ENCODE measurements around the gene SPOUT1. TPM values are rescaled to one million over a fixed set of nuclear protein-coding genes. Genes with fewer than 3 reads are reported as not detected.

Gene SPOUT1
- total and polyA plus RNA-seq, 7 donors: 9.5 to 33.0 (median 18.3) TPM

DNA sequence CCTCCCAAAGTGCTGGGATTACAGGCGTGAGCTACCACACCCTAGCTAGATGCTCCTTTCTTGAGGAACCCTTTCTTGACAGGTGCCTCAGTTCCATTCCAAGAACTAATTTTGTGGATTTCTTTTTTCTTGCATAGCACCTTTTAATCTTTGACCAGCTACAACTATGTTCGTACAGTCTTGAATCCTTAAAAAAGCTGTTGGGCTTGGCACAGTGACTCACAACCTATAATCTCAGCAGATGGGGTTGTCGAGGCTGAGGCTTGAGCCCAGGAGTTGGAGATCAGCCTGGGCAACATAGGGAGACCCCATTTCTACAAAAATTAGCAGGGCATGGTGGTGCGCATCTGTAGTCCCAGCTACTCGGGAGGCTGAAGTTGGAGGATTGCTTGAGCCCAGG, 56.5 kb downstream of the SPOUT1 start:
- ATAC-seq: no peak
- intact Hi-C loops (cut with DNase I): loop anchor here in 1 of 2 donors (5.0 kb wide), 1 partner anchor 71 kb away; the partner anchor contains the start of gene PKN3
- Histone ChIP-seq H3K36me3 (ENCODE audit: insufficient read depth in 1 of 2, low read depth in 1 of 2) (peaks cover 0 to 5% of the 10 kb centered on the region in 2 donors), H3K27me3 (ENCODE audit: insufficient read depth in 3 of 3, low read length in 2 of 3) (no peaks in the 10 kb centered on the region), H3K4me3 (no peak overlapping the region), H3K27ac (peak overlapping the region; percentile 99), H3K4me1 (peaks cover 15% of the 10 kb centered on the region), H3K9me3 (peaks cover 6% of the 10 kb centered on the region)
- TF ChIP-seq, protein P1, sequence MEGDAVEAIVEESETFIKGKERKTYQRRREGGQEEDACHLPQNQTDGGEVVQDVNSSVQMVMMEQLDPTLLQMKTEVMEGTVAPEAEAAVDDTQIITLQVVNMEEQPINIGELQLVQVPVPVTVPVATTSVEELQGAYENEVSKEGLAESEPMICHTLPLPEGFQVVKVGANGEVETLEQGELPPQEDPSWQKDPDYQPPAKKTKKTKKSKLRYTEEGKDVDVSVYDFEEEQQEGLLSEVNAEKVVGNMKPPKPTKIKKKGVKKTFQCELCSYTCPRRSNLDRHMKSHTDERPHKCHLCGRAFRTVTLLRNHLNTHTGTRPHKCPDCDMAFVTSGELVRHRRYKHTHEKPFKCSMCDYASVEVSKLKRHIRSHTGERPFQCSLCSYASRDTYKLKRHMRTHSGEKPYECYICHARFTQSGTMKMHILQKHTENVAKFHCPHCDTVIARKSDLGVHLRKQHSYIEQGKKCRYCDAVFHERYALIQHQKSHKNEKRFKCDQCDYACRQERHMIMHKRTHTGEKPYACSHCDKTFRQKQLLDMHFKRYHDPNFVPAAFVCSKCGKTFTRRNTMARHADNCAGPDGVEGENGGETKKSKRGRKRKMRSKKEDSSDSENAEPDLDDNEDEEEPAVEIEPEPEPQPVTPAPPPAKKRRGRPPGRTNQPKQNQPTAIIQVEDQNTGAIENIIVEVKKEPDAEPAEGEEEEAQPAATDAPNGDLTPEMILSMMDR (IDR thresholded peaks at IDR 0.05): no peak
- no peak for DNase-seq
- WGBS, 3 donors: 86 to 94% (median 93%) methylated on average over 5 of the region's 5 CpGs

DNA sequence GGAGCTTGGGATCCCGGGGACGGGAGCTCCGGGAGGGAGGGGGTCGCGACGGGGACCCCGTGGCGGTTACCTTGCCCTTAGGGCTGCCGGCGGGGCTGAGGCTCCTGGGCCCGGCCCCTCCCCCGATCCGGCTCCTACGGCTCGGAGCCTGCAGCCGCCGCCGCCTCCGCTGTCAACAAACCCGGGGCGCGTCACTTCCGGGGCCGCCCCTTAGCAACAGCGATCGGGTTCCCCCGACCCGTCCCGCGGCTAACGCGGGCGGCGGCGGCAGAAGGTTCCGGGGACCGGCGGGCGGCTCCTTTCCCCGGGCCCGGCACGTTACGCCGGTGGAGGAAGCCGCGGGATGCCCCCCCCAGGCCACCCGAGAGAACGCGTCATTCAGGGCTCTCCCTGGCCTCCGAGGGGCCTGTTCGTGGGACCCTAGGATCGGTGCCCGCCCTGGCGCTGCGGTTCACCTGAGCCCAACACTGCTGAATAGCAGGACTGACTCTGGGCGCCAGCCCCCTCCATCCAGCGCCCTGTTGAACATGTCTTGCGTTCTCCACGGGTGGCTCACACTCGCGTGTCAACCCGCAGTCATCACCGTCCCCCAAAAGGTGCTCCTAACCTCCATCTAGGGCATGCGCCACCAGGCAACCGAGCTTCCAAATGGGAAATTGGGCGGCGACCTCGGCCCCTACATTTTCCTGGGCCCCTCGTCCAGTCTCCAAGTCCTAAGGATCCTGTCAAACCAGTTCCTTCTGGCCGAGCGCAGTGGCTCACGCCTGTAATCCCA, 57.7 kb downstream of the SPOUT1 start, which contains the start of gene ZER1:
Gene ZER1, minus strand, starts transcription at position 183 of the 775 bp plus-strand sequence. CDS start 16,362 bp downstream, outside the sequence.
- Histone ChIP-seq H3K9me3 (peaks cover 6% of the 10 kb centered on the region), H3K4me1 (peaks cover 15% of the 10 kb centered on the region), H3K27me3 (ENCODE audit: insufficient read depth in 3 of 3, low read length in 2 of 3) (no peaks in the 10 kb centered on the region), H3K4me3 (peak within 1 kb of the TSS; percentile 84), H3K27ac (peak within 1 kb of the TSS; percentile 99), H3K36me3 (ENCODE audit: insufficient read depth in 1 of 2, low read depth in 1 of 2) (peaks cover 0 to 14% of the 10 kb centered on the region in 2 donors)
- WGBS, 3 donors: 1% methylated on average over 61 to 72 of the region's 72 CpGs
- ATAC-seq: peak; percentile 97 to 99 (median 98)
- peak; percentile 95 to 97 for DNase-seq
- intact Hi-C loops (cut with DNase I): loop anchor here in 1 of 2 donors (2.0 to 5.0 kb wide), 2 partner anchors 15 to 70 kb away; partner anchors contain the start of genes PKN3 and TBC1D13
- TF ChIP-seq, protein P1 (IDR thresholded peaks at IDR 0.05): no peak

DNA sequence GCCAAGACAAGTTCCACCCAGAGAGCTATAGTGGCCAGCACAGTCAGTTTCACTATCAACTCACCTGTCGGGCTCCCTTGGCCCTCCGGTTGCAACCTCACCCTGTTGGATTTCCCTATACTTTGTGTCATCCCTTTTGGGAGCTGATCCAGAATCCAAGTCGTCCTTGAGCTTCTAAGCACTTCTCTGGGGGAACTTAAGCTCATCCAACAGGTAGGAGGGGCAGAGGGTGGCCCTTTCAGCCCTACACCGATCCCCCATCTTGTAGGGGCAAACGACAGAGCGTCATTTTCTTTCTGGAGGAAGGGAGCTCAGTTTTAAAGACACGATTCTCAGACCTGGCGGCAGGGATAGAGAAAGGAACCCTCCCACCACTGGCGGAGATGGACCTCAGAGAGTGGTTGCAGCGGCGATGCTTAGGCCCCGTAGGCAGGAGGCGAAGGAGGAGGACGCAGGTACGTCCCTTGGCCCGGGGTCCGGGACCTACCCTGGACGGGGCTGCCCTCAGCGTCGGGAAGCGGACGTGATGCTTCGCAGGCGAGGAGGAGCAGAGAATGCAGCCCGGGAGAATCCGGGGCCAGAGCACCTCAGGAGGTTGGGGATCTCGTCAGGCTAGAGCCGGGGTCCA, 58.4 kb downstream of the SPOUT1 start:
- Histone ChIP-seq H3K9me3 (peaks cover 6% of the 10 kb centered on the region), H3K27ac (peak overlapping the region; percentile 99), H3K27me3 (ENCODE audit: insufficient read depth in 3 of 3, low read length in 2 of 3) (no peaks in the 10 kb centered on the region), H3K36me3 (ENCODE audit: insufficient read depth in 1 of 2, low read depth in 1 of 2) (peaks cover 0 to 14% of the 10 kb centered on the region in 2 donors), H3K4me1 (peaks cover 15% of the 10 kb centered on the region), H3K4me3 (peak overlapping the region; percentile 84)
- ATAC-seq (peak in 3 of 4 donors; percentile 26 to 46 (median 34)), DNase-seq (no peak)
- 0% methylated on average over 24 to 28 of the region's 28 CpGs for WGBS, 3 donors
- intact Hi-C loops (cut with DNase I): loop anchor here in 1 of 2 donors (2.0 to 5.0 kb wide), 2 partner anchors 16 to 69 kb away; partner anchors contain the start of genes PKN3 and TBC1D13
- TF ChIP-seq, protein P1 (IDR thresholded peaks at IDR 0.05): no peak

DNA sequence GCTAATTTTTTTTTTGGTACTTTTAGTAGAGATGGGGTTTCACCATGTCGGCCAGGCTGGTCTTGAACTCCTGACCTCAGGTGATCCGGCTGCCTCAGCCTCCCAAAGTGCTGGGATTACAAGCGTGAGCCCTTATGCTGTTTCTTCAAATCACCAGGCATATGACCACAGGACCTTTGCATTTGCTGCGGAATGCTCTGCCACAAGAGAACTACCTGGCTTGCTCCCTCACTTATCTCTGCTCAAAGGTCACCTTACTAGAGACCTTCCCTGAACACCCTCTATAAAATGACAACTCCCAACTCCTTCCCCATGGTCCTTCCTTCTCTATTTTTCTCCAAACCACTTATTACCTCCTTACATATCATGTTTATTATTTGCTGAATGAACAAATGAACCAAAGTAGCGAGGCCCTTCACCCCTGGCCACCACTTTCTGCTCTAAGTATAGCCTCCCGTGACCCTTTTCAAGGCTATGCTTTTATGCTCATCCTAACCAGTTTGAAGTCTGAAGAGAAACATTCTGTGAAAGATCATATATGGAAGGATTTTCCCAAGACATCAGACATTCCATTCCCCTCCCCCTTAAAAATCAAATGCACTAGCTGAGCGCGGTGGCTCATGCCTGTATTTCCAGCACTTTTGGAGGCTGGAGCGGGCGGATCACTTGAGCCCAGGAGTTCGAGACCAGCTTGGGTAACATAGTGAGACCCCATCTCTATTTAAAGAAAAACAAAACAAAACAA, 59.1 kb downstream of the SPOUT1 start:
- Histone ChIP-seq H3K9me3 (no peaks in the 10 kb centered on the region), H3K4me3 (peak overlapping the region; percentile 84), H3K4me1 (peaks cover 15% of the 10 kb centered on the region), H3K27me3 (ENCODE audit: insufficient read depth in 3 of 3, low read length in 2 of 3) (no peaks in the 10 kb centered on the region), H3K27ac (peak overlapping the region; percentile 99), H3K36me3 (ENCODE audit: insufficient read depth in 1 of 2, low read depth in 1 of 2) (peaks cover 0 to 14% of the 10 kb centered on the region in 2 donors)
- ATAC-seq (no peak), DNase-seq (no peak)
- WGBS, 3 donors: 71 to 77% (median 71%) methylated on average over 11 of the region's 11 CpGs
- TF ChIP-seq, protein P1 (IDR thresholded peaks at IDR 0.05): no peak
- intact Hi-C loops (cut with DNase I): loop anchor here in 1 of 2 donors (2.0 to 5.0 kb wide), 2 partner anchors 16 to 68 kb away; partner anchors contain the start of genes PKN3 and TBC1D13

Other genes with a start within 250 kb of the SPOUT1 start
- gene DYNC2I2, start 172.9 kb downstream of the SPOUT1 start, total RNA-seq: 10 to 100 TPM in 2 of 4 donors, 1 to 10 TPM in 2; 6.3 to 10.3 (median 8.6) TPM
- gene DYNC2I2, start 172.9 kb downstream of the SPOUT1 start, polyA plus RNA-seq: 10 to 100 TPM; 19.0 to 29.1 (median 25.0) TPM
- gene SET, start 140.6 kb downstream of the SPOUT1 start, total RNA-seq: 100 to 1,000 TPM; 171 to 283 (median 203) TPM
- gene SET, start 140.6 kb downstream of the SPOUT1 start, polyA plus RNA-seq: 100 to 1,000 TPM; 141 to 244 (median 230) TPM
- 1 to 10 TPM; 2.6 to 5.0 (median 3.4) TPM for gene PKN3, start 127.3 kb downstream of the SPOUT1 start, total RNA-seq
- gene PKN3, start 127.3 kb downstream of the SPOUT1 start, polyA plus RNA-seq: 1 to 10 TPM; 2.9 to 4.4 (median 3.1) TPM
- gene ZDHHC12, start 105.7 kb downstream of the SPOUT1 start, total RNA-seq: 1 to 10 TPM; 4.5 to 7.2 (median 5.0) TPM
- 10 to 100 TPM in 2 of 3 donors, 1 to 10 TPM in 1; 9.7 to 18.5 (median 12.4) TPM for gene ZDHHC12, start 105.7 kb downstream of the SPOUT1 start, polyA plus RNA-seq
- gene ZER1, start 57.9 kb downstream of the SPOUT1 start, total RNA-seq: 10 to 100 TPM; 40.3 to 67.2 (median 65.0) TPM
- 10 to 100 TPM; 15.2 to 54.8 (median 30.8) TPM for gene ZER1, start 57.9 kb downstream of the SPOUT1 start, polyA plus RNA-seq
- 10 to 100 TPM; 14.4 to 17.5 (median 15.8) TPM for gene TBC1D13, start 42.5 kb downstream of the SPOUT1 start, total RNA-seq
- 10 to 100 TPM; 11.8 to 25.1 (median 15.3) TPM for gene TBC1D13, start 42.5 kb downstream of the SPOUT1 start, polyA plus RNA-seq
- gene ENDOG, start 11.3 kb downstream of the SPOUT1 start, total RNA-seq: 100 to 1,000 TPM in 1 of 4 donors, 10 to 100 TPM in 3; 81.6 to 109 (median 90.0) TPM
- gene ENDOG, start 11.3 kb downstream of the SPOUT1 start, polyA plus RNA-seq: 100 to 1,000 TPM in 1 of 3 donors, 10 to 100 TPM in 2; 56.0 to 116 (median 84.9) TPM
- gene KYAT1, start 52.2 kb upstream of the SPOUT1 start, total RNA-seq: 1 to 10 TPM; 6.4 to 8.9 (median 7.1) TPM
- 10 to 100 TPM in 1 of 3 donors, 1 to 10 TPM in 2; 7.2 to 12.0 (median 7.9) TPM for gene KYAT1, start 52.2 kb upstream of the SPOUT1 start, polyA plus RNA-seq
- 10 to 100 TPM; 12.2 to 22.4 (median 18.3) TPM for gene LRRC8A, start 52.3 kb upstream of the SPOUT1 start, total RNA-seq
- gene LRRC8A, start 52.3 kb upstream of the SPOUT1 start, polyA plus RNA-seq: 10 to 100 TPM; 11.6 to 71.5 (median 16.4) TPM
- gene PHYHD1, start 91.2 kb upstream of the SPOUT1 start, total RNA-seq: 10 to 100 TPM; 11.0 to 36.6 (median 29.9) TPM
- gene PHYHD1, start 91.2 kb upstream of the SPOUT1 start, polyA plus RNA-seq: 10 to 100 TPM; 16.7 to 45.0 (median 20.0) TPM
- gene DOLK, start 117.8 kb upstream of the SPOUT1 start, total RNA-seq: 1 to 10 TPM; 4.5 to 9.0 (median 6.5) TPM
- 10 to 100 TPM in 2 of 3 donors, 1 to 10 TPM in 1; 6.2 to 14.0 (median 12.2) TPM for gene DOLK, start 117.8 kb upstream of the SPOUT1 start, polyA plus RNA-seq
- 10 to 100 TPM; 17.2 to 25.9 (median 25.4) TPM for gene NUP188, start 117.9 kb upstream of the SPOUT1 start, total RNA-seq
- 10 to 100 TPM in 2 of 3 donors, 1 to 10 TPM in 1; 9.8 to 28.1 (median 18.6) TPM for gene NUP188, start 117.9 kb upstream of the SPOUT1 start, polyA plus RNA-seq
- 10 to 100 TPM; 33.8 to 56.8 (median 45.1) TPM for gene SH3GLB2, start 198.5 kb upstream of the SPOUT1 start, total RNA-seq
- 10 to 100 TPM; 22.2 to 33.5 (median 28.0) TPM for gene SH3GLB2, start 198.5 kb upstream of the SPOUT1 start, polyA plus RNA-seq
- gene MIGA2, start 206.8 kb upstream of the SPOUT1 start, total RNA-seq: 10 to 100 TPM in 3 of 4 donors, 1 to 10 TPM in 1; 8.4 to 17.8 (median 14.8) TPM
- gene MIGA2, start 206.8 kb upstream of the SPOUT1 start, polyA plus RNA-seq: 10 to 100 TPM; 12.7 to 18.1 (median 13.7) TPM